ENCODE results near the gene PHTF2. TPM values are rescaled to one million over a fixed set of nuclear protein-coding genes. Genes with fewer than 3 reads are reported as not detected.

The PHTF2 gene
- total RNA-seq, 2 donors from 2014 or later: 15.4 to 20.6 TPM

- Histone ChIP-seq H3K27me3 (ENCODE audit: control insufficient read depth, insufficient read depth, low read length, poor library complexity, severe bottlenecking) (no peaks in the 10 kb centered on the region), H3K9me3 (ENCODE audit: control insufficient read depth, low read length) (no peaks in the 10 kb centered on the region), H3K36me3 (ENCODE audit: control insufficient read depth, insufficient read depth, low read length) (peaks cover 13% of the 10 kb centered on the region), H3K27ac (ENCODE audit: low read depth, low read length) (no peak overlapping the region), H3K4me3 (ENCODE audit: low read length) (peak overlapping the region; percentile 88), H3K4me1 (ENCODE audit: control insufficient read depth, insufficient read depth, low read length) (peaks cover 8% of the 10 kb centered on the region), H3K9ac (ENCODE audit: extremely low read depth, low read length, poor library complexity, severe bottlenecking) (no peak overlapping the region)
- WGBS, 2 experiments (ENCODE audit: insufficient coverage in 1 of 2, insufficient read length in 1 of 2): 80 to 87% methylated on average over 1 to 3 of the region's 3 CpGs
- no peak for DNase-seq
- Mint-ChIP-seq H3K27me3 (ENCODE audit: insufficient read depth) (no peaks in the 10 kb centered on the region), H3K4me1 (peaks cover 42% of the 10 kb centered on the region), H3K9me3 (no peaks in the 10 kb centered on the region), H3K36me3 (ENCODE audit: low read depth) (peaks cover 15% of the 10 kb centered on the region), H3K4me3 (peak overlapping the region; percentile 97), H3K27ac (no peak overlapping the region)
- TF ChIP-seq CTCF (conservative IDR thresholded peaks at IDR 0.05): no peak
Observed at GRCh38 chr7:77796109-77796508, 2.5 kb upstream of the PHTF2 start.

GRCh38 chr7:77796960-77797359, 1.6 kb upstream of the PHTF2 start:
- WGBS, 2 experiments (ENCODE audit: insufficient coverage in 1 of 2, insufficient read length in 1 of 2): 78% methylated on average over 5 of the region's 5 CpGs; no CpG with 5 or more reads in 1 of the 2 experiments
- H3K4me1 Mint-ChIP-seq: peaks cover 33% of the 10 kb centered on the region
- peak overlapping the region; percentile 97 for H3K4me3 Mint-ChIP-seq
- no peaks in the 10 kb centered on the region for H3K27me3 Mint-ChIP-seq (ENCODE audit: insufficient read depth)
- H3K9ac ChIP-seq (ENCODE audit: extremely low read depth, low read length, poor library complexity, severe bottlenecking): peak overlapping the region; percentile 69
- H3K36me3 Mint-ChIP-seq (ENCODE audit: low read depth): peaks cover 15% of the 10 kb centered on the region
- H3K27me3 ChIP-seq (ENCODE audit: control insufficient read depth, insufficient read depth, low read length, poor library complexity, severe bottlenecking): no peaks in the 10 kb centered on the region
- TF ChIP-seq CTCF (conservative IDR thresholded peaks at IDR 0.05): no peak
- H3K9me3 Mint-ChIP-seq: no peaks in the 10 kb centered on the region
- no peak overlapping the region for H3K27ac ChIP-seq (ENCODE audit: low read depth, low read length)
- no peak overlapping the region for H3K27ac Mint-ChIP-seq
- H3K4me3 ChIP-seq (ENCODE audit: low read length): peak overlapping the region; percentile 88
- peaks cover 13% of the 10 kb centered on the region for H3K36me3 ChIP-seq (ENCODE audit: control insufficient read depth, insufficient read depth, low read length)
- peaks cover 8% of the 10 kb centered on the region for H3K4me1 ChIP-seq (ENCODE audit: control insufficient read depth, insufficient read depth, low read length)
- no peak for DNase-seq
- no peaks in the 10 kb centered on the region for H3K9me3 ChIP-seq (ENCODE audit: control insufficient read depth, low read length)

- H3K36me3 ChIP-seq (ENCODE audit: control insufficient read depth, insufficient read depth, low read length): peaks cover 13% of the 10 kb centered on the region
- peak; percentile 48 for DNase-seq
- H3K36me3 Mint-ChIP-seq (ENCODE audit: low read depth): peaks cover 14% of the 10 kb centered on the region
- peak overlapping the region; percentile 69 for H3K9ac ChIP-seq (ENCODE audit: extremely low read depth, low read length, poor library complexity, severe bottlenecking)
- peaks cover 8% of the 10 kb centered on the region for H3K4me1 ChIP-seq (ENCODE audit: control insufficient read depth, insufficient read depth, low read length)
- peak overlapping the region; percentile 97 for H3K4me3 Mint-ChIP-seq
- H3K27me3 Mint-ChIP-seq (ENCODE audit: insufficient read depth): no peaks in the 10 kb centered on the region
- no peaks in the 10 kb centered on the region for H3K9me3 ChIP-seq (ENCODE audit: control insufficient read depth, low read length)
- no peaks in the 10 kb centered on the region for H3K27me3 ChIP-seq (ENCODE audit: control insufficient read depth, insufficient read depth, low read length, poor library complexity, severe bottlenecking)
- peaks cover 25% of the 10 kb centered on the region for H3K4me1 Mint-ChIP-seq
- peak overlapping the region; percentile 88 for H3K4me3 ChIP-seq (ENCODE audit: low read length)
- no peaks in the 10 kb centered on the region for H3K9me3 Mint-ChIP-seq
- peak overlapping the region; percentile 97 for H3K27ac Mint-ChIP-seq
- 0 to 1% methylated on average over 15 to 35 of the region's 35 CpGs for WGBS, 2 experiments (ENCODE audit: insufficient coverage in 1 of 2, insufficient read length in 1 of 2)
- TF ChIP-seq CTCF (conservative IDR thresholded peaks at IDR 0.05): no peak
- peak overlapping the region; percentile 43 for H3K27ac ChIP-seq (ENCODE audit: low read depth, low read length)
Observed at GRCh38 chr7:77797734-77798393, 709 bp upstream of the PHTF2 start.
